Neutrophil (primary cell): ENCODE data around the gene ELMO1.

Experiments
- H3K27ac ChIP-seq: fragments of 200-600 bp; sonication (generic); 2 replicates; pipeline ENCODE4 v1.5.1; 2016; ENCODE audit warnings: mild to moderate bottlenecking, moderate library complexity
- H3K27me3 ChIP-seq: fragments of 200-600 bp; sonication (generic); 2 replicates; pipeline ENCODE4 v1.6.0; 2016; ENCODE audit warnings: mild to moderate bottlenecking
- H3K36me3 ChIP-seq: fragments of 200-600 bp; sonication (generic); 2 replicates; pipeline ENCODE4 v1.5.1; 2017
- H3K4me1 ChIP-seq, 2 experiments: fragments of 200-600 bp in 1 of 2; sonication (generic) in 1 of 2; 1 replicate in 1 of 2; 2 replicates in 1 of 2; pipeline versions ENCODE4 v1.5.1 to v1.6.1; 2013 to 2016; ENCODE audit warnings: low read depth in 1 of 2, low read length in 1 of 2, mild to moderate bottlenecking in 1 of 2, moderate library complexity in 1 of 2; ENCODE audit not compliant: control insufficient read depth in 1 of 2, insufficient read depth in 1 of 2
- H3K4me3 ChIP-seq, 2 experiments: fragments of 200-600 bp in 1 of 2; sonication (generic) in 1 of 2; 1 replicate in 1 of 2; 2 replicates in 1 of 2; pipeline ENCODE4 v1.5.1; 2013 to 2016; ENCODE audit warnings: low read depth in 1 of 2, low read length in 1 of 2, mild to moderate bottlenecking in 1 of 2, moderate library complexity in 1 of 2
- H3K9me3 ChIP-seq: fragments of 200-600 bp; sonication (generic); 2 replicates; pipeline ENCODE4 v1.5.1; 2016
- TF ChIP-seq, protein P1 (sequence below): fragments of 200-600 bp; sonication (generic); IDR thresholded peaks from 2 replicates; pipeline ENCODE4 v1.5.1; 2016; ENCODE audit warnings: antibody characterized with exemption

The ELMO1 gene

DNA sequence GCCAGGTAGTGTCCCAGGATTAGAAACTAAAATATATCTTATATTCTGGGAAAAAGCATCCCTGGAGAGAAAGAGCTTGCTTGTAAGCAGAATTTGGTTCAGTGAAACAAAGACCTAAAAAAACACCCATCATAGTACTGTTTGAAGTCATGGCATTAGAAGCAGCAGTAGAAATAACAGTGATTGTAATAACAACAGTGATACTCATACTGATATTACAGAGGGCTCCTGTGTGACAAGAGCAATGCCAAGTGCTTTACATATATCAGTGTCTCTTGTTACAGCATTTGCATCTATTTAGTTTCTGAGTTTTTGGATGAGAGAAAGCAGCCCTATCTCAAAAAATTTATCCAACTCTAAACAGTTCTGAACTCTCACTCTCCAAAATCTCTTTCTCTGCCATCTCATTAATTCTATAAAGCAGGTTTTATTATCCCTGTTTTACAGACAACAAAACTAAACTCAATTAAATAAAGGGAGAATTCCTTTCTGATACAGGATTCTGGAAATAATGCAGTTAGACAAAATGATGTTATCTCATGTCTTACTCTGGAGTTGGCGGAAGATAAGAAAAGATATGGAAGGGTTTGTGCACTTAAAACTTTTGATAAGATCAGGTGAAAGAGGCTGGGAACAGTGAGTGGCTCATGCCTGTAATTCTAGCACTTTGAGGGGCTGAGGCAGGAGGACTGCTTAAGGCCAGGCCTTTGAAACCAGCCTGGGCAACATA lies 577.9 kb downstream of the ELMO1 start:
- no peak overlapping the region for H3K27ac ChIP-seq
- no peak overlapping the region for H3K4me3 ChIP-seq
- H3K4me1 ChIP-seq = no peaks in the 10 kb centered on the region
- no peaks in the 10 kb centered on the region for H3K9me3 ChIP-seq
- peaks cover 95% of the 10 kb centered on the region for H3K36me3 ChIP-seq
- TF ChIP-seq, protein P1, sequence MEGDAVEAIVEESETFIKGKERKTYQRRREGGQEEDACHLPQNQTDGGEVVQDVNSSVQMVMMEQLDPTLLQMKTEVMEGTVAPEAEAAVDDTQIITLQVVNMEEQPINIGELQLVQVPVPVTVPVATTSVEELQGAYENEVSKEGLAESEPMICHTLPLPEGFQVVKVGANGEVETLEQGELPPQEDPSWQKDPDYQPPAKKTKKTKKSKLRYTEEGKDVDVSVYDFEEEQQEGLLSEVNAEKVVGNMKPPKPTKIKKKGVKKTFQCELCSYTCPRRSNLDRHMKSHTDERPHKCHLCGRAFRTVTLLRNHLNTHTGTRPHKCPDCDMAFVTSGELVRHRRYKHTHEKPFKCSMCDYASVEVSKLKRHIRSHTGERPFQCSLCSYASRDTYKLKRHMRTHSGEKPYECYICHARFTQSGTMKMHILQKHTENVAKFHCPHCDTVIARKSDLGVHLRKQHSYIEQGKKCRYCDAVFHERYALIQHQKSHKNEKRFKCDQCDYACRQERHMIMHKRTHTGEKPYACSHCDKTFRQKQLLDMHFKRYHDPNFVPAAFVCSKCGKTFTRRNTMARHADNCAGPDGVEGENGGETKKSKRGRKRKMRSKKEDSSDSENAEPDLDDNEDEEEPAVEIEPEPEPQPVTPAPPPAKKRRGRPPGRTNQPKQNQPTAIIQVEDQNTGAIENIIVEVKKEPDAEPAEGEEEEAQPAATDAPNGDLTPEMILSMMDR = no peak
- no peaks in the 10 kb centered on the region for H3K27me3 ChIP-seq

GRCh38 chr7:36868727-36869411 lies 579.8 kb downstream of the ELMO1 start:
- TF ChIP-seq, protein P1 = no peak
- no peaks in the 10 kb centered on the region for H3K4me1 ChIP-seq
- H3K36me3 ChIP-seq = peaks cover 95% of the 10 kb centered on the region
- H3K4me3 ChIP-seq = no peak overlapping the region
- no peak overlapping the region for H3K27ac ChIP-seq
- H3K9me3 ChIP-seq = no peaks in the 10 kb centered on the region
- H3K27me3 ChIP-seq = no peaks in the 10 kb centered on the region

DNA sequence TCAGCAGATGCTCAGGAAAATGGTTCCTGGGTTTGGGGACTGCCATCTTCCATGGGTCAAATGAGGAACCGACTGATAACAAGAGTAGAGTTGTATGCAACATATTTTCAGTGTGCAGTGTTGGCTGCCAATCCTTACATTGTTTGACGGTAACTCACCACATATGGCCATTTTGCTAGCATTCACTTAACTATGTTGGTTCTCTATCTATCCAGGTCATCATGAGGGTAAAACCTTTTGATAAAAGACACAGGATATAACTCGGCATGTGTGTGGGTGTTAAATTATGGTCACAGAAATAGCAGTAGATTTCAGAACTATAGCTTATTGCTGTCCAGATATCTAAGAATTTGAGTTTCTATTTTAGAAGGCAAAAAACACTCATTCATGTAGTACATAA lies 583.6 kb downstream of the ELMO1 start:
- peaks cover 95% of the 10 kb centered on the region for H3K36me3 ChIP-seq
- no peaks in the 10 kb centered on the region for H3K27me3 ChIP-seq
- no peaks in the 10 kb centered on the region for H3K9me3 ChIP-seq
- H3K4me1 ChIP-seq = no peaks in the 10 kb centered on the region
- H3K4me3 ChIP-seq = no peak overlapping the region
- TF ChIP-seq, protein P1 = no peak
- H3K27ac ChIP-seq = no peak overlapping the region

- Histone ChIP-seq H3K27ac (no peak overlapping the region), H3K4me3 (no peak overlapping the region), H3K9me3 (no peaks in the 10 kb centered on the region), H3K4me1 (no peaks in the 10 kb centered on the region), H3K27me3 (no peaks in the 10 kb centered on the region), H3K36me3 (peaks cover 95% of the 10 kb centered on the region)
- TF ChIP-seq, protein P1 = no peak
These were observed 584.6 kb downstream of the ELMO1 start for GRCh38 chr7:36863901-36864701.

DNA sequence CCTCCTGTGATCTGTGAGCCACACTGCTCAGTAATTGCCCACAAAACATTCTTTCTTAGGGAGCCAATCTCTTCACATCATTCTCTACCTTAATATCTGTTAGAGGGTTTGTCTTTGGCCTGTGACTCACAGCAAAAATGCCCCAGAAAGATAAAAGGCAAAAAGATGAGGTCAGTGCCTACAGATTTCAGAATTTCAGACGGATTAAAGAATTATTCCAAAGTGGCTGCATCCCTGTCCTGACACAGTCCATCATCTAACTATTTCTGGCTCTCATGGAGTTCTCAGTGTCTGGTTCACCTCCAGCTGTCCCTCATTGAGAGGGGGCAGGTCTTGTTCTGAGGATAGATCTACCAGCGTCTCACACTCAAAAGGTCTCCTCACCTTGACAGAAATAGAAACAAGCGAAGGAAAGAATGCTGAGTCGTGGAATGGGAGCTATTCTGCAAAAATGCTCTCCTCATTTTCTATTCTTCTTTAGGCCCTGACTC lies 585.8 kb downstream of the ELMO1 start:
- TF ChIP-seq, protein P1 = no peak
- no peaks in the 10 kb centered on the region for H3K27me3 ChIP-seq
- no peaks in the 10 kb centered on the region for H3K9me3 ChIP-seq
- H3K27ac ChIP-seq = no peak overlapping the region
- no peaks in the 10 kb centered on the region for H3K4me1 ChIP-seq
- H3K36me3 ChIP-seq = peaks cover 90% of the 10 kb centered on the region
- H3K4me3 ChIP-seq = no peak overlapping the region
